Coronary artery (tissue), 2 donors: ENCODE results near the gene SH2D5.
"Not testable (repeated sequence)": the region's sequence is repeated elsewhere in the genome, so short reads cannot be mapped to it uniquely, and the experiment has no call there.

ENCODE experiments used
- DNase-seq: peaks from one replicate; pipeline ENCODE4 v3.0.0-alpha.2; 2017; ENCODE audit warnings: low spot score
- H3K27ac ChIP-seq, 2 donors: fragments of 200-600 bp; sonication (generic); one replicate each; pipeline ENCODE4 v1.5.1; 2016 to 2019
- H3K4me3 ChIP-seq: fragments of 200-600 bp; sonication (generic); 2 replicates; pipeline ENCODE4 v1.5.1; 2016; ENCODE audit warnings: mild to moderate bottlenecking, moderate library complexity
- TF ChIP-seq, protein P1 (sequence below): fragments of 200-600 bp; sonication (generic); IDR thresholded peaks from one replicate; pipeline ENCODE4 v1.5.1; 2019; ENCODE audit warnings: antibody characterized with exemption

Gene SH2D5

GRCh38 chr1:20719261-20719660 is 13.2 kb downstream of the SH2D5 start:
- Histone ChIP-seq H3K4me3 (no peak overlapping the region), H3K27ac (no peak overlapping the region)
- TF ChIP-seq, protein P1, sequence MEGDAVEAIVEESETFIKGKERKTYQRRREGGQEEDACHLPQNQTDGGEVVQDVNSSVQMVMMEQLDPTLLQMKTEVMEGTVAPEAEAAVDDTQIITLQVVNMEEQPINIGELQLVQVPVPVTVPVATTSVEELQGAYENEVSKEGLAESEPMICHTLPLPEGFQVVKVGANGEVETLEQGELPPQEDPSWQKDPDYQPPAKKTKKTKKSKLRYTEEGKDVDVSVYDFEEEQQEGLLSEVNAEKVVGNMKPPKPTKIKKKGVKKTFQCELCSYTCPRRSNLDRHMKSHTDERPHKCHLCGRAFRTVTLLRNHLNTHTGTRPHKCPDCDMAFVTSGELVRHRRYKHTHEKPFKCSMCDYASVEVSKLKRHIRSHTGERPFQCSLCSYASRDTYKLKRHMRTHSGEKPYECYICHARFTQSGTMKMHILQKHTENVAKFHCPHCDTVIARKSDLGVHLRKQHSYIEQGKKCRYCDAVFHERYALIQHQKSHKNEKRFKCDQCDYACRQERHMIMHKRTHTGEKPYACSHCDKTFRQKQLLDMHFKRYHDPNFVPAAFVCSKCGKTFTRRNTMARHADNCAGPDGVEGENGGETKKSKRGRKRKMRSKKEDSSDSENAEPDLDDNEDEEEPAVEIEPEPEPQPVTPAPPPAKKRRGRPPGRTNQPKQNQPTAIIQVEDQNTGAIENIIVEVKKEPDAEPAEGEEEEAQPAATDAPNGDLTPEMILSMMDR = no peak
- DNase-seq = no peak

DNA sequence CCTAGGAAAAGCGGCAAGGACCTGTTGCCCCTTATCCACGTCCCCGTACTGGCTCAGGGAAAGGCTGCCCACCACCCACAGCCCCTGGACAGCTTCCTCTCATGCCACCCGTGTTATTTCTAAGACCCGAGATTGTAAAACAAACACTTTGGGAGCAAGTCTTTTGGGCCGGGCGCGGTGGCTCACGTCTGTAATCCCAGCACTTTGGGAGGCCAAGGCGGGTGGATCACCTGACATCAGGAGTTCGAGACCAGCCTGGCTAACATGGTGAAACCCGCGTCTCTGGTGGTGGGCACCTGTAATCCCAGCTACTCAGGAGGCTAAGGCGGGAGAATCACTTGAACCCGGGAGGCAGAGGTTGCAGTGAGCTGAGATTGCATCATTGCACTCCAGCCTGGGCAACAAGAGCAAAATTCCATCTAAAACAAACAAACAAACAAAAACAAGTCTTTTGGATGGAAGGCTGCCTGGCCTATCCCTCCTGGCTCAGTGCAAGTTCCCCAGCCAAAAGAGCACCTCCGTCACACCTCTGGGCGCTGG is 14.1 kb downstream of the SH2D5 start:
- not testable (repeated sequence) for H3K27ac ChIP-seq, DNase-seq
- H3K4me3 ChIP-seq = peak overlapping the region; percentile 74

DNA sequence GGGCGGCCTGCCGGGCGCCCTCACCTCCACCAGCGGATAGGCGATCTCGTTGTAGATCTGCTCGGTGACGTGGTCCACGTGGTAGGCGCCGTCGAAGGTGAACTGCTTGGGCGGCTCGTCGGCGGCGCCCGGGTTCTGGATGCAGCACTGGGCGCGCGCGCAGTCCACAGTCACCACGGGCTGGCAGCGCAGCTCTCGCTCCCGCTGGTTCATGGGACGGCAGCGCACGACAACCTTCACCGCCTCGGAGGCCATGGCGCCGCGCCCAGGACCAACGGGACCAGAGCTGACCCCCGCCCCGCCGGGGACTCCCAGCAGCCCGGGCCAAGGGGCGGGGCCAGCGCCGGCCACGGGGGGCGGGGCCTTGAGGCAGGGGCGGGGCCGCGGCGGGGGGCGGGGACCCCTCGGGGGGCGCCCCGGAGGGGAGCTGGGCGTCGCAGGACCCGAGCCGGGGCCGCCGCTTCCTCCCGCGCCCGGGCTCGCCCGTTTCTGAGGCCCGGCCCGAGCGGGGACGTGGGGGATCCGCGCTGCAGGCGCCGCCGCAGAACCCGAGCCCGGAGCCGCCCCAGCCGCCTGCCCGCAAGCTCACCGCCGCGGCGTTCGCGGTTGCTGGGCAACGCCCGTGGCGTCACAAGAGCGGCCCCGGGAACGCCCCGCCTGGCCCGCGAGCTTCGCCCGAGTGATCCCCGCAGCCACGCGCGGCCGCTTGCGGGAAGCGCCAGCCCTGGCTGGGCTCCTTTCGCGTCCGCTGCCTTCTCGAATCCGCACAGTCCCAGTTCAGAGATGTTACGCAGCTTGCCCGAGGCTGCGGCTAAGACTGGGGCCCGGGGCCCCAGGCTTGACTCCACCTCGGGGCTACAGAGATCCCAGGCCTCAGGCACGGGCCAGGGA is 14.8 kb downstream of the SH2D5 start, which contains the start of gene KIF17:
TSS of gene KIF17 (minus strand) at position 556 of the 891 bp plus-strand sequence. CDS start at position 255, 301 bp downstream.
- no peak for DNase-seq
- peak within 1 kb of the TSS; percentile 74 for H3K4me3 ChIP-seq
- no peak within 1 kb of the TSS for H3K27ac ChIP-seq
- TF ChIP-seq, protein P1 = no peak

DNA sequence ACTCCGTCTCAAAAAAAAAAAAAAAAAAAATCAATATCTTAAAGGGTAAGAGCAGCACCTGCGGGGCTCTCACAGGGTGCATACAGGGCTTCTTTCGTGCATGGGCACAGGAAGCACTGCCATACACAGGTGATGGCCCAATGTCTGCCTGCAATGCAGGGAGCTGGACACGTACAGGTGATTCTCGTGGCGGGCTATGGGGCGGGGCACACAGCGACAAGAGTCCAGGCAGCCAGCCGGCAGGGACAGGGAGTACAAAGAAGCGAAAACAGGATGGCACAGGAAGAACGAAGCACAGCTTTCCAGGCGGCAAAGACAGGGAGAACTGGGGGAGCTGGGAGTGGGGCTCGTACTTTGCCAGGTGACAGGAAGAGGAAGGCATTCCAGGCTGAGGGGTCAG is 16.3 kb downstream of the SH2D5 start:
- H3K27ac ChIP-seq = no peak overlapping the region
- TF ChIP-seq, protein P1 = no peak
- DNase-seq = no peak

DNA sequence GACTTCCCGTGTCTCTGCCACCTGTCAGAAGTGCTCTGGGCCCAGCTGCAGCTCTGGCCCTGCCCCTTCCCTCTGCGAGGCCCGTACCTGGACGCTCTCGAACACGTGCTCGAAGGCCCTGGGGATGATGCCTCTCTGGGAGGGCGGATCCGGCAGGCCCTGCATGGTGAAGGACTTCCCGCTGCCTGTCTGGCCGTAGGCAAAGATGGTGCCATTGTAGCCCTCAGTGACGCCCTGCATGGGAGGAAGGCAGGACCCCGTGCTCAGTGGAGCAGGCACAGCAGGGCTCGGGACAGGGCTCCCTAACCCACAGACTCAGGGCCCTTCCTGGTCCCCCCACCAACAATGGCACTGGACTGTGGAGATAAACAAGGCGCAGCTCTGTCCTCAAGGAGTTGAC is 17.1 kb downstream of the SH2D5 start:
- H3K4me3 ChIP-seq = no peak overlapping the region
- DNase-seq = no peak
- TF ChIP-seq, protein P1 = no peak
- no peak overlapping the region for H3K27ac ChIP-seq

More for the DNA sequence above, 16.3 kb downstream of the SH2D5 start:
- H3K4me3 ChIP-seq = no peak overlapping the region

DNA sequence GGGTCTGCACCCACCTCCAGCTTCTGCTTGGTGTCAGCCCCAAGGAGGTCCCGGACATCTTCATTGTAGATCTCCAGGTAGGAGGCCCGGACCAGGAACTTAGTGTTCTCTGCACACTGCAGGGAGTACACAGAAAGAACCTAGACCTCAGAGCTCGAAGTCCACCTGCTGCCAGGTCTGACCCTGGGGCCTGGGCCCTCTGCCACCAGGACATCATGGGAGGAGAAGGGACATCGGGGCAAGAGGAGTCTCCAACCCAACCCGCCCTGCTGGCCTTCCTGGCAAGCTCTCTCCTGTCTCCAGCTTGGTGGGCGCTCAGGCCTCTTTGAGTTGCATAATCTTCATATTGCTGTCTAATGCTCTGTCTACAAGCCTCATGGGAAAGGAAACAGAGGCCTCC is 19.1 kb downstream of the SH2D5 start:
- no peak for DNase-seq
- TF ChIP-seq, protein P1 = no peak
- no peak overlapping the region for H3K27ac ChIP-seq
- H3K4me3 ChIP-seq = no peak overlapping the region

DNA sequence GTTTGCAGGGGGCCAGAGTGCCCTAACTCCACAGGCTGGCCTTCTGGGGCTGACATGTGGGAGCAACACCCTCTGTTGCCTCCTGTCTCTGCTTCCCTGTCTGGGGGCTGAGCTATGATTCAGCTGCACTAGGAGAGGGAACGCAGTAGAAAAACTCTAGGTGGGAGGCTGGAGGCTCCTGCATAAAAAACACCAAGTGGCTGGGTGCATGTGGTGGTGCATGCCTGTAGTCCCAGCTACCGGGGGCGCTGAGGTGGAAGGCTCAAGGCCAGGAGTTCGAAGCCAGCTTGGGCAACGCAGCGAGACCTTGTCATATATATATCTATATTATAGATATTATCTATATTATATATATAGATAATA is 20.3 kb downstream of the SH2D5 start:
- no peak for DNase-seq
- no peak overlapping the region for H3K4me3 ChIP-seq
- H3K27ac ChIP-seq = no peak overlapping the region
- TF ChIP-seq, protein P1 = no peak
